PC-9 (cell line): Measurements from ENCODE around the gene RUSC1. TPM values are rescaled to one million over a fixed set of nuclear protein-coding genes. Genes with fewer than 3 reads are reported as not detected.
"Not testable (repeated sequence)": the region's sequence is repeated elsewhere in the genome, so short reads cannot be mapped to it uniquely, and the experiment has no call there.

Experiments used
- BruUV-seq: library from RNA; stranded (reverse); fragments of 400-500 nt; replicated peaks from 2 replicates; lab custom pipeline; 2021; lab: Mats Ljungman, UMichigan
- CTCF ChIA-PET: fragments of 300-600 bp; sonication (Branson Sonifier 250); formaldehyde crosslinking; loops from one replicate; lab custom pipeline; 2022; ENCODE audit warnings: antibody characterized with exemption; lab: Charles Lee
- POLR2A ChIA-PET: fragments of 300-600 bp; sonication (Branson Sonifier 250); formaldehyde crosslinking; loops from one replicate; lab custom pipeline; 2022; ENCODE audit warnings: antibody characterized with exemption; ENCODE audit not compliant: unreplicated experiment; lab: Charles Lee
- DNase-seq, 2 experiments: peaks; one replicate each; pipeline versions ENCODE4 v3.0.0 to v3.0.0-alpha.2; 2015 to 2022; ENCODE audit warnings: mixed read lengths in 1 of 2
- H2AFZ ChIP-seq: fragments of 200-600 bp; sonication (generic); 2 replicates; pipeline ENCODE4 v1.8.1; 2017; ENCODE audit warnings: antibody characterized with exemption
- H3F3A ChIP-seq: fragments of 200-600 bp; sonication (generic); 2 replicates; pipeline ENCODE4 v1.8.1; 2017; ENCODE audit warnings: antibody characterized with exemption, mild to moderate bottlenecking, low read depth; ENCODE audit not compliant: insufficient read depth
- H3K27ac ChIP-seq: fragments of 200-600 bp; sonication (generic); 2 replicates; pipeline ENCODE4 v1.6.1; 2016; ENCODE audit warnings: mixed run types
- H3K27me3 ChIP-seq: fragments of 200-600 bp; sonication (generic); 2 replicates; pipeline ENCODE4 v1.6.1; 2016; ENCODE audit warnings: low read depth, mixed run types; ENCODE audit not compliant: insufficient read depth
- H3K36me3 ChIP-seq: fragments of 200-600 bp; sonication (generic); 2 replicates; pipeline ENCODE4 v1.6.1; 2016; ENCODE audit warnings: low read depth, mixed run types
- H3K4me1 ChIP-seq: fragments of 200-600 bp; sonication (generic); replicated peaks from 2 replicates; pipeline ENCODE4 v1.6.1; 2016; ENCODE audit warnings: mixed run types; ENCODE audit not compliant: insufficient read depth
- H3K4me2 ChIP-seq: fragments of 200-600 bp; sonication (generic); 2 replicates; pipeline ENCODE4 v1.6.1; 2017; ENCODE audit warnings: mixed run types
- H3K4me3 ChIP-seq: fragments of 200-600 bp; sonication (generic); 2 replicates; pipeline ENCODE4 v1.6.1; 2016; ENCODE audit warnings: mixed run types
- H3K79me2 ChIP-seq: fragments of 200-600 bp; sonication (generic); 2 replicates; pipeline ENCODE4 v1.6.1; 2017; ENCODE audit warnings: low read depth, mixed run types
- H3K9me2 ChIP-seq: fragments of 200-600 bp; sonication (generic); 2 replicates; pipeline ENCODE4 v1.8.1; 2017; ENCODE audit warnings: mild to moderate bottlenecking; ENCODE audit not compliant: insufficient read depth
- H3K9me3 ChIP-seq: fragments of 200-600 bp; sonication (generic); 2 replicates; pipeline ENCODE4 v1.8.1; 2016; ENCODE audit warnings: low read depth; ENCODE audit not compliant: insufficient read depth
- H4K20me1 ChIP-seq: fragments of 200-600 bp; sonication (generic); 2 replicates; pipeline ENCODE4 v1.8.1; 2017; ENCODE audit not compliant: insufficient read depth
- CTCF ChIP-seq: fragments of 200-600 bp; sonication (generic); conservative IDR thresholded peaks from 2 replicates; pipeline ENCODE4 v1.6.1; 2017; ENCODE audit warnings: mixed run types, antibody characterized with exemption, mild to moderate bottlenecking, moderate library complexity
- EZH2 ChIP-seq: fragments of 200-600 bp; sonication (generic); IDR thresholded peaks from 2 replicates; pipeline ENCODE4 v1.8.0; 2017; ENCODE audit warnings: antibody characterized with exemption, low read depth
- intact Hi-C: fragments of 100-400 bp; cut with micrococcal nuclease; formaldehyde crosslinking; loops from one replicate; pipeline ENCODE4 v1.10.0; 2022; ENCODE audit not compliant: unreplicated experiment
- total RNA-seq: library from RNA; stranded (reverse); gene quantifications from 2 replicates; pipeline ENCODE4 v1.2.3, GENCODE V29; 2021

The RUSC1 gene
- total RNA-seq, 1 experiment from 2014 or later, result 43.4 TPM

GRCh38 chr1:155285631-155286044 lies 35.1 kb upstream of the RUSC1 start:
- Histone ChIP-seq H4K20me1 (no peaks in the 10 kb centered on the region), H2AFZ (no peak overlapping the region), H3K79me2 (no peaks in the 10 kb centered on the region), H3K4me2 (no peak overlapping the region), H3K9me3 (no peaks in the 10 kb centered on the region), H3K36me3 (no peaks in the 10 kb centered on the region), H3K9me2 (no peaks in the 10 kb centered on the region), H3K4me3 (no peak overlapping the region), H3K4me1 (no peaks in the 10 kb centered on the region), H3F3A (peaks cover 5% of the 10 kb centered on the region; the same call in 1 of the 2 replicates), H3K27ac (no peak overlapping the region), H3K27me3 (no peaks in the 10 kb centered on the region)
- BruUV-seq, result no TSS peak
- no peak for TF ChIP-seq CTCF
- no peak for TF ChIP-seq EZH2
- ChIA-PET CTCF (interaction anchor here (0.7 kb wide), 1 partner anchor 18 kb away, joined by 4 read pairs; no protein-coding TSS in a partner anchor), POLR2A (no interaction called here)
- intact Hi-C loops, result no loop called here
- DNase-seq, result no peak

- H2AFZ ChIP-seq, result no peak overlapping the region
- no peaks in the 10 kb centered on the region for H3K4me1 ChIP-seq
- ChIA-PET CTCF (interaction anchor here (0.7 kb wide), 1 partner anchor 17 kb away, joined by 4 read pairs; no protein-coding TSS in a partner anchor), POLR2A (no interaction called here)
- TF ChIP-seq CTCF (no peak), EZH2 (no peak)
- intact Hi-C loops, result no loop called here
- DNase-seq, result no peak
- H3K27me3 ChIP-seq, result no peaks in the 10 kb centered on the region
- no peaks in the 10 kb centered on the region for H3K36me3 ChIP-seq
- BruUV-seq, result no TSS peak
- H3K9me3 ChIP-seq, result no peaks in the 10 kb centered on the region
- H3K27ac ChIP-seq, result no peak overlapping the region
- peaks cover 3% of the 10 kb centered on the region; the same call in 1 of the 2 replicates for H3F3A ChIP-seq
- no peak overlapping the region for H3K4me3 ChIP-seq
- H3K4me2 ChIP-seq, result no peak overlapping the region
- H3K79me2 ChIP-seq, result no peaks in the 10 kb centered on the region
- no peaks in the 10 kb centered on the region for H4K20me1 ChIP-seq
- no peaks in the 10 kb centered on the region for H3K9me2 ChIP-seq
These were observed 34.1 kb upstream of the RUSC1 start for GRCh38 chr1:155286544-155286943.

- Histone ChIP-seq H3K79me2 (no peaks in the 10 kb centered on the region), H3K4me2 (no peak overlapping the region), H3K27me3 (no peaks in the 10 kb centered on the region), H2AFZ (no peak overlapping the region), H3K4me3 (no peak overlapping the region), H3K4me1 (no peaks in the 10 kb centered on the region), H3K27ac (no peak overlapping the region), H4K20me1 (no peaks in the 10 kb centered on the region), H3F3A (no peaks in the 10 kb centered on the region), H3K36me3 (no peaks in the 10 kb centered on the region), H3K9me2 (no peaks in the 10 kb centered on the region), H3K9me3 (no peaks in the 10 kb centered on the region)
- intact Hi-C loops, result no loop called here
- no TSS peak for BruUV-seq
- TF ChIP-seq EZH2 (no peak), CTCF (no peak)
- CTCF ChIA-PET, result no interaction called here
- POLR2A ChIA-PET, result no interaction called here
- no peak for DNase-seq
These were observed 32.6 kb upstream of the RUSC1 start for GRCh38 chr1:155287987-155288543.

- H3K79me2 ChIP-seq, H3K9me3 ChIP-seq, DNase-seq, H4K20me1 ChIP-seq, CTCF ChIA-PET, H3K9me2 ChIP-seq, H3K4me3 ChIP-seq, intact Hi-C loops, H3K36me3 ChIP-seq, H3K27me3 ChIP-seq, H3K4me2 ChIP-seq, H2AFZ ChIP-seq, POLR2A ChIA-PET, H3K27ac ChIP-seq, H3F3A ChIP-seq, BruUV-seq, H3K4me1 ChIP-seq: not testable (repeated sequence)
These were observed 29.7 kb upstream of the RUSC1 start for GRCh38 chr1:155291006-155291405.
